MM.1S (cell line): ENCODE measurements around the gene RALGPS2.

Experiments used
- DNase-seq: peaks from one replicate; pipeline ENCODE4 v3.0.0-alpha.2; 2015
- H2AFZ ChIP-seq: fragments of 300-600 bp; sonication (generic); 2 replicates; pipeline ENCODE4 v1.6.0; 2016; ENCODE audit warnings: antibody characterized with exemption, low read length
- H3F3A ChIP-seq: fragments of 300-600 bp; sonication (generic); 2 replicates; pipeline ENCODE4 v1.6.1; 2016; ENCODE audit warnings: mild to moderate bottlenecking, antibody characterized with exemption, low read length, moderate library complexity, mixed read lengths; ENCODE audit not compliant: insufficient read depth
- H3K27ac ChIP-seq: fragments of 300-600 bp; sonication (generic); 2 replicates; pipeline ENCODE4 v1.5.1; 2016; ENCODE audit warnings: mild to moderate bottlenecking, low read length
- H3K27me3 ChIP-seq: fragments of 300-600 bp; sonication (generic); replicated peaks from 2 replicates; pipeline ENCODE4 v1.6.0; 2016; ENCODE audit warnings: low read length; ENCODE audit not compliant: insufficient read depth
- H3K36me3 ChIP-seq: fragments of 300-600 bp; sonication (generic); replicated peaks from 2 replicates; pipeline ENCODE4 v1.6.1; 2016; ENCODE audit warnings: mild to moderate bottlenecking, low read length, mixed read lengths; ENCODE audit not compliant: insufficient read depth
- H3K4me1 ChIP-seq: fragments of 300-600 bp; sonication (generic); 2 replicates; pipeline ENCODE4 v1.6.1; 2016; ENCODE audit warnings: low read length, mixed read lengths
- H3K4me2 ChIP-seq: fragments of 300-600 bp; sonication (generic); 2 replicates; pipeline ENCODE4 v1.6.0; 2016; ENCODE audit warnings: low read depth, low read length
- H3K4me3 ChIP-seq: fragments of 300-600 bp; sonication (generic); 2 replicates; pipeline ENCODE4 v1.5.1; 2016; ENCODE audit warnings: low read length, mixed read lengths
- H3K79me2 ChIP-seq: fragments of 300-600 bp; sonication (generic); 2 replicates; pipeline ENCODE4 v1.6.1; 2016; ENCODE audit warnings: mixed run types, low read length, mixed read lengths
- H3K9ac ChIP-seq: fragments of 300-600 bp; sonication (generic); 2 replicates; pipeline ENCODE4 v1.6.1; 2016; ENCODE audit warnings: low read length, mixed read lengths
- H3K9me2 ChIP-seq: fragments of 300-600 bp; sonication (generic); replicated peaks from 2 replicates; pipeline ENCODE4 v1.6.1; 2016; ENCODE audit warnings: mild to moderate bottlenecking, low read length, mixed read lengths; ENCODE audit not compliant: insufficient read depth
- H3K9me3 ChIP-seq: fragments of 300-600 bp; sonication (generic); replicated peaks from 2 replicates; pipeline ENCODE4 v1.6.1; 2016; ENCODE audit warnings: mild to moderate bottlenecking, low read length, mixed read lengths; ENCODE audit not compliant: insufficient read depth
- H4K20me1 ChIP-seq: fragments of 300-600 bp; sonication (generic); 2 replicates; pipeline ENCODE4 v1.6.1; 2016; ENCODE audit warnings: mild to moderate bottlenecking, low read length, moderate library complexity, mixed read lengths; ENCODE audit not compliant: insufficient read depth
- EZH2 ChIP-seq: fragments of 300-600 bp; sonication (generic); optimal IDR thresholded peaks from 2 replicates; pipeline ENCODE3; 2017; ENCODE audit warnings: low read depth, mild to moderate bottlenecking, antibody characterized with exemption, low read length, mixed read lengths
- EZH2phosphoT487 ChIP-seq: fragments of 300-600 bp; sonication (generic); IDR thresholded peaks from 2 replicates; pipeline ENCODE4 v1.6.1; 2018; ENCODE audit warnings: antibody characterized with exemption, low read length
- TF ChIP-seq, protein P1 (sequence below): fragments of 300-600 bp; sonication (generic); IDR thresholded peaks from 2 replicates; pipeline ENCODE4 v1.5.1; 2016; ENCODE audit warnings: antibody characterized with exemption, low read length, mixed read lengths

The RALGPS2 gene

DNA sequence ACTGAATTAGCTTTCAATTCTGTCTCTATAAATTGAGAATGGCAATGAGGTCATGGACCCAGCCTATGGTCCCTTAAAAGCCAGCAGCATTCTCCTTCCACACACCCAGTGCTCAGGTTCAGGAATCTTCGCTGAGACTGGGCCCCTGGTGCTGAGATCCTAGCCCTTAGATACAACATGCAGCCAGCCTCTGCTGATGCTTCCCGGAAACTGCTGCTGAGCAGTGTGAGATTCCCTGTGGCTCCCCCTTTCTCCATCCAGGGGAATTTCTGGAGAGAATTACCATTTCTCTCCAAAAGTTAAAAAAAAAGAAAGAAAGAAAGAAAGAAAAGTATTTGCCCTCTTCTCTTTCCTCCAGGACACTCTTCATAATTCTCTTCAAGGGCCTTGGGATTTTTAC, 31.7 kb upstream of the RALGPS2 start:
- H3K79me2 ChIP-seq: no peaks in the 10 kb centered on the region

GRCh38 chr1:178694923-178695525, 30.0 kb upstream of the RALGPS2 start:
- no peaks in the 10 kb centered on the region for H4K20me1 ChIP-seq
- H3K79me2 ChIP-seq: no peaks in the 10 kb centered on the region
- no peak overlapping the region for H3K27ac ChIP-seq
- no peak overlapping the region for H3K4me3 ChIP-seq
- no peak overlapping the region for H3K4me2 ChIP-seq
- H3K9ac ChIP-seq: no peak overlapping the region
- H3K9me2 ChIP-seq: no peaks in the 10 kb centered on the region
- no peak overlapping the region for H2AFZ ChIP-seq
- H3K27me3 ChIP-seq: no peaks in the 10 kb centered on the region
- no peaks in the 10 kb centered on the region for H3K36me3 ChIP-seq
- DNase-seq: no peak
- H3K4me1 ChIP-seq: no peaks in the 10 kb centered on the region
- H3F3A ChIP-seq: no peaks in the 10 kb centered on the region
- TF ChIP-seq, protein P1, sequence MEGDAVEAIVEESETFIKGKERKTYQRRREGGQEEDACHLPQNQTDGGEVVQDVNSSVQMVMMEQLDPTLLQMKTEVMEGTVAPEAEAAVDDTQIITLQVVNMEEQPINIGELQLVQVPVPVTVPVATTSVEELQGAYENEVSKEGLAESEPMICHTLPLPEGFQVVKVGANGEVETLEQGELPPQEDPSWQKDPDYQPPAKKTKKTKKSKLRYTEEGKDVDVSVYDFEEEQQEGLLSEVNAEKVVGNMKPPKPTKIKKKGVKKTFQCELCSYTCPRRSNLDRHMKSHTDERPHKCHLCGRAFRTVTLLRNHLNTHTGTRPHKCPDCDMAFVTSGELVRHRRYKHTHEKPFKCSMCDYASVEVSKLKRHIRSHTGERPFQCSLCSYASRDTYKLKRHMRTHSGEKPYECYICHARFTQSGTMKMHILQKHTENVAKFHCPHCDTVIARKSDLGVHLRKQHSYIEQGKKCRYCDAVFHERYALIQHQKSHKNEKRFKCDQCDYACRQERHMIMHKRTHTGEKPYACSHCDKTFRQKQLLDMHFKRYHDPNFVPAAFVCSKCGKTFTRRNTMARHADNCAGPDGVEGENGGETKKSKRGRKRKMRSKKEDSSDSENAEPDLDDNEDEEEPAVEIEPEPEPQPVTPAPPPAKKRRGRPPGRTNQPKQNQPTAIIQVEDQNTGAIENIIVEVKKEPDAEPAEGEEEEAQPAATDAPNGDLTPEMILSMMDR: no peak
- TF ChIP-seq EZH2: no peak
- no peak for TF ChIP-seq EZH2phosphoT487
- H3K9me3 ChIP-seq: no peaks in the 10 kb centered on the region

More for the DNA sequence above, 31.7 kb upstream of the RALGPS2 start:
- Histone ChIP-seq H4K20me1 (no peaks in the 10 kb centered on the region), H3K9me2 (no peaks in the 10 kb centered on the region), H3F3A (no peaks in the 10 kb centered on the region), H3K27ac (no peak overlapping the region), H3K9me3 (no peaks in the 10 kb centered on the region), H3K4me3 (no peak overlapping the region), H2AFZ (no peak overlapping the region), H3K36me3 (no peaks in the 10 kb centered on the region), H3K9ac (no peak overlapping the region), H3K4me2 (no peak overlapping the region), H3K4me1 (no peaks in the 10 kb centered on the region), H3K27me3 (no peaks in the 10 kb centered on the region)
- TF ChIP-seq EZH2: no peak
- TF ChIP-seq, protein P1: no peak
- no peak for TF ChIP-seq EZH2phosphoT487
- DNase-seq: no peak

- H3K27me3 ChIP-seq: no peaks in the 10 kb centered on the region
- H3F3A ChIP-seq: no peaks in the 10 kb centered on the region
- H3K36me3 ChIP-seq: no peaks in the 10 kb centered on the region
- TF ChIP-seq, protein P1: no peak
- TF ChIP-seq EZH2 (no peak), EZH2phosphoT487 (no peak)
- H3K9me3 ChIP-seq: no peaks in the 10 kb centered on the region
- H2AFZ ChIP-seq: no peak overlapping the region
- no peak overlapping the region for H3K27ac ChIP-seq
- no peak overlapping the region for H3K4me3 ChIP-seq
- H4K20me1 ChIP-seq: no peaks in the 10 kb centered on the region
- H3K79me2 ChIP-seq: no peaks in the 10 kb centered on the region
- H3K9ac ChIP-seq: no peak overlapping the region
- H3K9me2 ChIP-seq: no peaks in the 10 kb centered on the region
- DNase-seq: no peak
- H3K4me2 ChIP-seq: no peak overlapping the region
- H3K4me1 ChIP-seq: no peaks in the 10 kb centered on the region
Measured at GRCh38 chr1:178702146-178702545, 22.9 kb upstream of the RALGPS2 start.
